C1 segment of cervical spinal cord (tissue), 14 donors: ENCODE measurements around the gene EXOC3.
"Not testable (repeated sequence)": the region's sequence is repeated elsewhere in the genome, so short reads cannot be mapped to it uniquely, and the experiment has no call there.

ENCODE experiments used
- DNase-seq, 14 donors: peaks; one replicate each; lab custom pipeline; 2025; lab: John Stamatoyannopoulos, UW

EXOC3 gene

DNA sequence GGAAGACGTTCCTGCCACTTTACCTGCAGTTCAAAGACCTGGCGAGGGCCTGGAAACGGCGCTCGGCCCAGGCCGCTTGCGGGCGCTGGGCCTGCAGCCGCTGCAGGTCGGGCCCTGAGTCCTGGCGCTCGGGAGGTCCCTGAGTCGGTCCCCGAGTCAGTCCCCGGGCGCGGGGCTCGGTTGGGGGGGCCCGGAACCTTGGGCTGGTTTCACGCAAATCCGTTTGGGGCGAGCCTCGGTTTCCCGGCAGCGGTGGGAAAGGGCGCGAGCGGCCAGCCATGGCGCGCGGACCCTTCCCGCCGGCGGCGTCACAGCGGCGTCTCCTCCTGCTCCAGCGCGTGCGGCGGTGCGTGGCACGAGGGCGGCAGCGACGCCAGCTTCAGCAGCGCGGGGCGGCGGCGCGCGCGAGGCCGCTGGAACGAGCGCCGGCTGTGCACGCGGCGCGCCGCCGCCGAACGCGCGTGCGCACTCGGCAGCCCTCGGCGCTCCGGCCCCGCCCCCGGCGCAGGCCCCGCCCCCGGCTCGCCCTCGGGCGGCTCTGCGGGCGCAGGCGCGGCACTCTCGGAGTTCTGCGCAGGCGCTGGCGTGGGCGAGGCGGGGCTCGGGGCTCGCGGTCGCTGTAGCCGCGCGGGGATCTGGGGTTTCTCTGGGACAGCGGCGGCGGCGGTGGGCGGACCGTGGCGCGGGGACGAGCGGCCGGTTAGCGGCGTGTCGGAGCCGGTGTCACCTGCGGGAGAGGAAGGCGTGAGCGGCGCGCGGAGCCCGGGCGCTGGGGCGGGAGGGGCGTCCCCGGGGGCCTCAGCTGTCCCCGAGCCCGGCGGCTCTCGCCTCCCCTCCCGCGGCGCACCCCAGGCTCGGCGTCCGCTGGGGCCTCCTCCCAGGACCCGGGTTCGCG is 29.9 kb downstream of the EXOC3 start:
- DNase-seq: peak in 13 of 14 donors; percentile 48 to 94 (median 72)

DNA sequence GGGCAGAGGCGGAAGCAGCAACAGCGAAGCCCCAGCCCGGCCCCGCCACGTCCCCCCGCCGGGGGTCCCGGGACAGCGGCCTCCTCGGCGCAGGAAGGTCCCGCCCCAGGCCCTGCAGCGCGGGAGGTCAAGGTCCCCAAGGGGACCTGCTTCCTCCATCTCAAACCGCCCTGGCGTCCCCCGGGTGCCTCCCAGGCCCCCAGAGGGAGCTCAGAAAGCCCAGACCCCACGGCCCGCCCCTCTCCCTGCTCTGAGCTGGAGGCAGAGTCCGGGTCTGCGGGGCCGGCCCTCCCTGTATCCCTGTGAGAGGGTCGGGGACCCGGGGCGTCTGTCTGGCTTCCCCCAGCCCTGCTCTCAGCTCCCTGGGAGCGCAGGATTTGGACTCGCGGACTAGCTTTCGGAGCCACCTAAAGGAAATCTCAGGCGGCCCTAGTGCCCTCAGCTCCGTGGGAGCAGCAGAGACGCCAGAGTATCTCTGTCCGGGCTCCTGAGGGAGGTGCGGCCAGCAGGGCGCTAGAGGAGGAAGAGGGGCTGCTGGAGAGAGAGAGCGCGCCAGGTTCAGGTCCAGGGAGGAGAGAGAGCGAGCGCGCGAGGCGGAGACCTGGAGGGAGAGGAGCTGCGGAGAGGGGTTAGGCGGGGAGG is 30.7 kb downstream of the EXOC3 start:
- peak in 3 of 14 donors; percentile 30 to 48 (median 31) for DNase-seq

- DNase-seq: not testable (repeated sequence)
Observed at GRCh38 chr5:474232-474839, 31.4 kb downstream of the EXOC3 start.

GRCh38 chr5:474840-475661 is 32.1 kb downstream of the EXOC3 start:
- DNase-seq: no peak

DNA sequence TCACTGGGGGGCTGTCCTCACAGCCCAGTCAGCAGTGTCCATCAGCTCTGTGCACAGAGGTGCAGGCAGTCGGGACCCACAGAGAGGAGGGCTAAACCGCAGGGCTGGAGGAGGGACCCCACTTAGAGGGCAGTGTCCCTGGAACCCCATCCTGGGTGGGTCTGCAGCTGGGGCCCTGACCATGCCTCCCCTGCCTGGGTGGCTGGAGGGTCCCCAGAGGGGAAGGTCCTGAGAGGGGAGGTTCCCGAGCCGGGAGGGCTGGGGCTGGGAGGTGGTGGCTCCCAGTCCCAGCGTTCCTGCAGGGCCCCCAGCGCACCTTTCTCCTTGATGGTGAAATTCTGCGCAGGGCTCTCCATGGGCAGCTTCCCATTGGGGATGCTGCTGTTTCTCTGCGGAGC is 32.7 kb downstream of the EXOC3 start:
- DNase-seq: no peak

DNA sequence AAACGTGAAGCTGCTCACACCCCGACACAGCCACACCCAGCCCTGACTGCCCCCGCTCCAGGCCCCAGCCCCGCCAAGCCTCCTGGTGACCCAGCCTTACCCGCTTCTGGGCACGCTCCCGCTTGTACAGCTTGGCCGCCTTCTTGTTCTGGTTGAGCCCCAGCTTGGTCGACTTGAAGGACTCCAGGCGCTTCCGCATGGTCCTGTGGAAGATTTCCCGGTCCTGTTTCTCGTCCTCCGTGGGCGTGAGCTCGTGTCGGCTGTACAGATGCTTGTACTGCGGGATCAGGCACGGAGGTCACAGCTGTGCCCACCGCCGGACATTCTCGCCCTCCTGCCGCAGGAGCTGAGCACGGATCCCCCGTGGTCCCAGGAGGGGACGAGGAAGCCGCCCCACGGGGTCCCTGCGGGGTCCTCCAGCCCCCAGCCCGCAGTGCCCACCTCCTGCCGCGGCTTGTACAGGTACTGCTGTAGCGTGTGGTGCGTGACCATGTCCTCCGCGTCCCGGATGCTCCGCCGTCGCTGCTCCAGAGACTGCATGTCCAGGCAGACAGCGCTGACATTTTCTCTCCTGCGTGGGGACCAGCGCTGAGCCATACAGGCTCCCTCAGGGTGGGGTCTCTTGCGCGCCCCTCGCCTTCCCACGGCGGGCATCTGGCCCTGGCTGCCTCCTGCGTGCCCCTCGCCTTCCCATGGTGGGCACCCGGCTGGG is 33.3 kb downstream of the EXOC3 start:
- no peak for DNase-seq

- no peak for DNase-seq
Observed at GRCh38 chr5:476814-477175, 33.8 kb downstream of the EXOC3 start.

DNA sequence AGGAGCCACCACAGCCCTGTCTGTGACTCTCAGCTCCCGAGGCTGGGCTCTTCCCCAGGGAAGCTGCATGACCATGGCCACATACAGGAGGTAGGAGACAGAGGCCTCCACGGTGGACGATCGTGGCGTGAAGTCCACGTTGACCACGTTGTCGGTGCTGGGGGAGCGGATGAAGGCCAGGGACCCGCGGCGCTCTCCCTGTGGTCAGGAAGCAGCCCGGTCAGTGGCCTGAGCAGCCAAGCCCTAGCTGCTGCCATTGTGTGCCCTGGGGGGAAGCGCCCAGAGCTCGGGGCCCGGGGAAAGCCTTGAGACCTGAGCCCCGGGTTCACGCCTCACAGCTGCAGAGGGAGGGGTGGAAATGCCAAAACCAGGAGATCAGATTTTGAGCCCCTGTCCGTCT is 34.3 kb downstream of the EXOC3 start:
- DNase-seq: no peak

- DNase-seq: no peak
Observed at GRCh38 chr5:477871-478270, 34.9 kb downstream of the EXOC3 start.

DNA sequence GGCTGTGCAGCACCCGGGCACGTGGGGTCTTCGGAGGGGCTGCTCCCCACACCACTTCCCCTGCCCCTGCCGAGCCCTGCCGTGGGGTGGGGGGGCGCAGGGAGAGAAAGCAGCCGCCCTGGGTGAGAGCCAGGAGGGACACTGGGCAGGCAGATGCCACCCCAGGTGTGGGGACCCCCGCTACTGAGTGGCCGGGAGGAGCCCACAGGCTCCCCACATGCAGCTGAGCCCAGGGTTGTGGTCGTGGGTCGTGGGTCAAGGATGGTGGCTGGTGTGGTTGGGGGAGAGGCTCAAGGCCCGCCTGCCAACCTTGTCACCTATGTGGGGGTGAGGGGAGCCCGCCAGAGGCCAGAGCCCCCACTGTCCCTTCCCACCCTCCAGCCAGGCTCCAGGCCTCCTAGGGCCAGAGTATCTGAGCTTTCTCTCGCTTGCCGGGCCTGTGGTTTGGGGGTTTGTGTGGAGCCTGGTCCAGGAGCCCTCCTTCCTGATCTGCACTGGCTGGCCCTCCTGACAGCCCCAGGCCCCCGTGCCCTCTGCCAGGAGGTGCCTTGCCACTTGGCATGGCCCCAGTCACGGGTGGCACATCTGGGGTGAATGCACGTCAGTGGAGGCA is 35.5 kb downstream of the EXOC3 start:
- no peak for DNase-seq

GRCh38 chr5:478982-479535 is 36.1 kb downstream of the EXOC3 start:
- DNase-seq: no peak

GRCh38 chr5:479566-480319 is 36.8 kb downstream of the EXOC3 start:
- no peak for DNase-seq

GRCh38 chr5:481347-481746 is 38.4 kb downstream of the EXOC3 start:
- DNase-seq: no peak

- DNase-seq: no peak
Observed at GRCh38 chr5:482021-482420, 39.0 kb downstream of the EXOC3 start.

DNA sequence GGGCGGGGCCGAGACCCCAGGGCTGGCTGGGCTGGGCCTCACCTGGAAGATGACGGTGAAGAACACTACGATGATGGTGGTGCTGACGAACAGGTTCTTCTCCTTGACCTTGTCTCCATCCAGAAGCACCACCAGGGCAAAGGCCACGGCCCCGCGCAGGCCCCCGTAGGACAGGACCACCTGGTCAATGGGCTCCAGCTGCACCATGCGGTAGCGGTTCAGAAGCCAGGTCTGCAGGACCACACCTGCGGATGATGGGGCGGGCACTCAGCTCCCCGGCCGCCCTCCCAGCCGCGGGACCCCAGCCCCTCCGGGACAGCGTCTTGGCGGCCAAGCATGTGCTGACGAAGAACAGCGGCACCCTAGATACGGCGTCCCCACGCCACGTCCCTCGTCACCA is 39.5 kb downstream of the EXOC3 start:
- no peak for DNase-seq

GRCh38 chr5:483011-483410 is 40.0 kb downstream of the EXOC3 start:
- no peak for DNase-seq

DNA sequence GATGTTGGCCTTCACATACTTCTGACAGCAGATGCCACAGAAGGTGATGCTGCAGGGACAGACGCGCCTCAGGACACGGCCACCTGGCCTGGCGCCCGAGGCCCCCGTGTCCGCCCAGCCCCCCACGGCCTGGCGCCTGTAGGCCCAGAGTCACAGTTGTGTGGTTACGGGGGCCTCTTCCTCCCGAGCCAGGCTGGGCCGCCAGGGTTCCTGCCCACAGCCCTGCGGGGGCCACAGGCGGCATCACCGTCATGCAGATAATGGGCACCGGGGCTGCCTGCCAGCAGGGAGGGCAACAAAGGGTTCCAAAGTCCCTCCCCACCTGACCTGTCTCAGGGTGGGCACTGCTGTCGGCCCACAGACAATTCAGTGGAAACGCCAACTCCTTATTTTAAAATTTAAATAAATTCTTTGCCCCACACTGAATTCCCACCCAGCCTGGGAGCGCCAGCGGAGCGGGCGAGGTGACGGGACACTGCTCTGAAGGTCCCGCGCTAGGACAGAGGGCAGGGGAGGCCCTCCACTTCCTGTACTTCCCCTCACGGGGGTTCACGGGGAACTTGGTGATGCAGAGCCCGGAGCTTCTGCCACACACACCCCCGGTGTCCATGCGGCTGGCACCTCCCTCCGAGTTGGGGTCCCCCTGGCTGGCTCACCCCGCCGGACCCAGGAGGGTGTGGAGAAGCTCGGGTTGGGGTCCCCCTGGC is 40.6 kb downstream of the EXOC3 start:
- DNase-seq: no peak

DNA sequence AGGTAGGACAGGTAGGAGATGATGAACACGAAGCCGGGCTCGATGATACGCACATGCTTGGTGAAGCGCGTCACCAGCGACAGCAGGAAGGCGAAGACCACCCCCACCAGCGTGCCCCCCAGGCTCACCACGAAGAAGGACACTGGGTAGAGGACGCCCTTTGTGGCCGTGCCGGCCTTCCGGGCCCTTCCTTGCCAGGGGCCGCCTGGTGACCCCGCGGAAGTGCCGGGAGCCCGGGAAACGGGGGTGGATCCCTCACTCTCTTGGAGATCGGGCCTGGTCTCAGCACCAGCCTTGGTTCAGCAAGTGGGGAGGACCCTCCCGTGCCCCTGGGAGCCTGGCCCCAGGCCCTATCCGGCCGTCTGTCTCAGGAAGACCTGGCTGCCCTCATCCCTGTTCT is 41.6 kb downstream of the EXOC3 start:
- no peak for DNase-seq
